SU-DHL-6 (cell line): ENCODE results near the gene CDHR4.

Experiments used
- CTCF ChIP-seq: fragments of 200-600 bp; sonication (generic); IDR thresholded peaks from one replicate; pipeline ENCODE4 v1.5.1; 2017; ENCODE audit warnings: antibody characterized with exemption, mild to moderate bottlenecking, low read length, moderate library complexity; ENCODE audit not compliant: insufficient read depth, poor library complexity, severe bottlenecking
- EZH2phosphoT487 ChIP-seq: fragments of 200-600 bp; sonication (generic), shearing (Covaris generic); conservative IDR thresholded peaks from 2 replicates; pipeline ENCODE4 v1.6.1; 2018; ENCODE audit warnings: mild to moderate bottlenecking, antibody characterized with exemption, low read length, moderate library complexity, mixed read lengths

- TF ChIP-seq CTCF (no peak), EZH2phosphoT487 (no peak)
Observed at GRCh38 chr3:49794431-49794830, 5.2 kb downstream of the CDHR4 start.
